ENCODE results near the gene BIRC2.

The BIRC2 gene

DNA sequence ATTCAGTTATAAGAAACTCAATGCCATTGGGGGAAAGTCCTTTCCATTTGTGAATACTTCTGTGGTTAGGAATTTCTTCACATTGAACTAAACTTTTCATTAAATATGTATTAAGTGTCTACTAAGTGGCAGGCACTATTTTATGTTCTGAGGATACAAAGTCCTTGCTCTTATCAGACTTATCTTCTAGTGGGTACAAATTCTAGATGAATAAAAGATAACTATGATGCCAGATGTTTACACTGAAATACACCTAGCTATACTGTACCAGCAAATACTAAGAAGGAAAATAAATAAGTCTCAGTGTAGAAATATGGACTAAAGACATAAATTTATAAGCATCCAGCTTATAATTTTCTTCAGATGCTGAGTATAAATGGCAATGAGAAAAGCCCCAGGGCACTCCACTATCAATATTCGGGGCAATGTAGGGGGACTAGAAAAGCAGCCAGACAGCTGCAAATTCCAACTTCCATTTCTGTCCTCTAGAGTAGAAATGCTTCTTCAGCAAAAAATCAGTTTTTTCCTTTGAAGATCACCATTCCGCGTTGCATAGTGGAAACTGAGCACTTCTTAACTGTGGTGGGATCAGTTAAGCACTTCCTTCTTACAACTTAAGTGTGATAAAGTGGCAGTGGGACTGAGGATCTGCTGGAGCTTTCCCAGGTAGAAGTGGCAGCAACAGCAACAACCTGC, 41.5 kb upstream of the BIRC2 start:
- Histone ChIP-seq H3K27me3 (ENCODE audit: control insufficient read depth in 1 of 2, insufficient read depth in 1 of 2, low read length in 2 of 2) (no peaks in the 10 kb centered on the region), H3K79me1 (replicated peaks; ENCODE audit: low read length, poor library complexity, severe bottlenecking) (no peaks in the 10 kb centered on the region), H3K14ac (ENCODE audit: low read length in 2 of 2) (no peak overlapping the region), H2AFZ (ENCODE audit: low read depth, low read length) (no peak overlapping the region), H2BK120ac (ENCODE audit: low read depth, low read length) (no peak overlapping the region), H3K9ac (ENCODE audit: low read length) (no peak overlapping the region), H3K27ac (ENCODE audit: low read length, poor library complexity, severe bottlenecking) (no peak overlapping the region), H3K36me3 (ENCODE audit: control insufficient read depth in 1 of 2, insufficient read depth in 2 of 2, low read depth in 1 of 2, low read length in 2 of 2) (no peaks in the 10 kb centered on the region), H3K18ac (ENCODE audit: low read depth in 1 of 2, low read length in 2 of 2) (no peak overlapping the region), H2AK5ac (ENCODE audit: low read length, severe bottlenecking) (no peak overlapping the region), H2BK15ac (ENCODE audit: low read depth, poor library complexity, severe bottlenecking) (no peak overlapping the region), H4K91ac (ENCODE audit: low read length) (no peak overlapping the region), H3K4me2 (ENCODE audit: low read length, poor library complexity, severe bottlenecking) (no peak overlapping the region), H3K23ac (ENCODE audit: low read length in 2 of 2) (no peak overlapping the region), H2BK12ac (ENCODE audit: low read length in 2 of 2) (no peak overlapping the region), H3K4me3 (ENCODE audit: insufficient read depth in 1 of 2, low read depth in 1 of 2, low read length in 2 of 2) (no peak overlapping the region), H3K4ac (ENCODE audit: low read depth in 1 of 2, low read length in 2 of 2) (no peak overlapping the region), H3K4me1 (ENCODE audit: control insufficient read depth, insufficient read depth, low read depth, low read length) (no peaks in the 10 kb centered on the region), H2BK5ac (ENCODE audit: low read depth, low read length, poor library complexity, severe bottlenecking) (no peak overlapping the region), H3K9me3 (ENCODE audit: control insufficient read depth, low read length) (peaks cover 20% of the 10 kb centered on the region), H4K8ac (ENCODE audit: low read length) (no peak overlapping the region)
- 71% methylated on average over 3 of the region's 3 CpGs for WGBS
- DNase-seq = no peak

DNA sequence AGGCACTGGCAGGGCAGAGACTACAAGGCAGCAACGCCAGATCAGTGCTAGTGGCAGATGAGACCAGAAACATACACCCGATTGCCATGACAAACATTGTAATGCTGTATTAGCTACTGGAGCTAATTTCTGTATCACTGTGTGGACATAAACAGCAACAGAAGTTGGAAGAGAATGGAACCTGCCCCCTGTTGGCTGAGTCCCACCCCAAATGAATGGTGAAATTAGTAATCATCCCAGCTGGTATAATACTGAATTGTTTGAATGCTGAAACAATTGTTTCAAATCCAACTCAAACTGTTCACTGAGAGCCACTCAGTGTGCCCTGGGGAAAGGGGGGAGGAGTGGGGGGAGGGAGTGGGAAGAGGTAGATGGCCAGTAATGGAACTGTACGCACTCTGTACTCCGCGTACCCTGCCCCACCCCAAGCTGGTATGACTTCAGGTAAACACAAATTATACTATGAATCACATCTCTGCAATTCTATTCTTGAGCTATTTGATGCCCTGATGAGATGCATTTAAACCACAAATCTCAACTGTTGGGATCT, 40.9 kb upstream of the BIRC2 start:
- no peak for DNase-seq
- H4K91ac ChIP-seq (ENCODE audit: low read length) = no peak overlapping the region
- H2BK120ac ChIP-seq (ENCODE audit: low read depth, low read length) = no peak overlapping the region
- H3K4me2 ChIP-seq (ENCODE audit: low read length, poor library complexity, severe bottlenecking) = no peak overlapping the region
- H3K4me1 ChIP-seq (ENCODE audit: control insufficient read depth, insufficient read depth, low read depth, low read length) = no peaks in the 10 kb centered on the region
- WGBS = 58% methylated on average over 2 of the region's 5 CpGs
- H3K4ac ChIP-seq (ENCODE audit: low read depth in 1 of 2, low read length in 2 of 2) = no peak overlapping the region
- no peak overlapping the region for H4K8ac ChIP-seq (ENCODE audit: low read length)
- no peak overlapping the region for H2AFZ ChIP-seq (ENCODE audit: low read depth, low read length)
- H3K9me3 ChIP-seq (ENCODE audit: control insufficient read depth, low read length) = peaks cover 20% of the 10 kb centered on the region
- H3K36me3 ChIP-seq (ENCODE audit: control insufficient read depth in 1 of 2, insufficient read depth in 2 of 2, low read depth in 1 of 2, low read length in 2 of 2) = no peaks in the 10 kb centered on the region
- H2AK5ac ChIP-seq (ENCODE audit: low read length, severe bottlenecking) = no peak overlapping the region
- H3K27ac ChIP-seq (ENCODE audit: low read length, poor library complexity, severe bottlenecking) = no peak overlapping the region
- no peak overlapping the region for H2BK12ac ChIP-seq (ENCODE audit: low read length in 2 of 2)
- H3K23ac ChIP-seq (ENCODE audit: low read length in 2 of 2) = no peak overlapping the region
- H3K14ac ChIP-seq (ENCODE audit: low read length in 2 of 2) = no peak overlapping the region
- no peak overlapping the region for H3K9ac ChIP-seq (ENCODE audit: low read length)
- no peak overlapping the region for H2BK15ac ChIP-seq (ENCODE audit: low read depth, poor library complexity, severe bottlenecking)
- H3K4me3 ChIP-seq (ENCODE audit: insufficient read depth in 1 of 2, low read depth in 1 of 2, low read length in 2 of 2) = no peak overlapping the region
- H3K18ac ChIP-seq (ENCODE audit: low read depth in 1 of 2, low read length in 2 of 2) = no peak overlapping the region
- no peaks in the 10 kb centered on the region for H3K79me1 ChIP-seq (replicated peaks; ENCODE audit: low read length, poor library complexity, severe bottlenecking)
- no peaks in the 10 kb centered on the region for H3K27me3 ChIP-seq (ENCODE audit: control insufficient read depth in 1 of 2, insufficient read depth in 1 of 2, low read length in 2 of 2)
- H2BK5ac ChIP-seq (ENCODE audit: low read depth, low read length, poor library complexity, severe bottlenecking) = no peak overlapping the region

DNA sequence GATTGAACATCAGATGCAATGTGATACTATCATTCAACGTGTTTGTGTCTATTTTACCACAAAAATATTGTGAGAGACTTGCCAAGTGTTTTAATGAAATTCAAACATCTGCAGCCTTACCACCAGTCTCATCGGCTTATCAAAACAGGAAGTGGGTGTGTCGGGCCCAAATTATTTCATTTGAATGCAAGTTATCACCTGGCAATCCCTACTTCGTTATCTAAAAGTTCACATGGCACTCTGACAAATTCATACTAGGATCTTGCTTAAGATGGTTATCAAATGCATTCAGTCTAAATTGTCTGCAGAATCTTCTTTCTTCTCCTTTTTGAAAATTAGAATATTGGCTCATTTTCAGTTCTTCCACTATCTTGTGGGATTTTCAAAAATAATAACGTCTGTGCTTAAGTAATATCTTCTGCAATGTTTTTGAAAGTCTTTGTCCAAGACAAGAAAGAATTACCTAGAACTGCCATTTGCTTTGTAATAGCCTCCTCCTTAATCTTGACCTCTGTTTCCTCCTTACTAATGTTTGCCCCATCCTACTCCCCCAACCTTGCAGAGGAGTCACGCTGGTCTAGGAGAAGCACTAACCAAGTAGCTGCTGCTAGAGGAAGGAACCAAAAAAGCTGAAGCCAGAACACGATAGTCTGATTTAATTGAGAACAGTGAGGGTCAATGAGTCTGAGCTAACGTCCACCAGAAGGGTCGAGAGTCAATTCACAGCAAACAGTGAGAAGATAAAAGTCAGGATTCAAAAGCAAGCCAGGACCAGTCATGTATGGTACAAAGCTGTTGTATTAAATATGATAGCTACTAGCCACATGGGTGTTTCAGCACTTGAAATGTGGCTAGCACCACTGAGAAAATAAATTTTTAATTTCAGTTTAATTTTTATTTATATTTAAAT, 39.9 kb upstream of the BIRC2 start:
- Histone ChIP-seq H3K4ac (ENCODE audit: low read depth in 1 of 2, low read length in 2 of 2) (no peak overlapping the region), H3K4me2 (ENCODE audit: low read length, poor library complexity, severe bottlenecking) (no peak overlapping the region), H3K9ac (ENCODE audit: low read length) (no peak overlapping the region), H3K18ac (ENCODE audit: low read depth in 1 of 2, low read length in 2 of 2) (no peak overlapping the region), H2AFZ (ENCODE audit: low read depth, low read length) (no peak overlapping the region), H2BK15ac (ENCODE audit: low read depth, poor library complexity, severe bottlenecking) (no peak overlapping the region), H3K4me1 (ENCODE audit: control insufficient read depth, insufficient read depth, low read depth, low read length) (no peaks in the 10 kb centered on the region), H2BK12ac (ENCODE audit: low read length in 2 of 2) (no peak overlapping the region), H3K27me3 (ENCODE audit: control insufficient read depth in 1 of 2, insufficient read depth in 1 of 2, low read length in 2 of 2) (no peaks in the 10 kb centered on the region), H3K27ac (ENCODE audit: low read length, poor library complexity, severe bottlenecking) (no peak overlapping the region), H2AK5ac (ENCODE audit: low read length, severe bottlenecking) (no peak overlapping the region), H4K8ac (ENCODE audit: low read length) (no peak overlapping the region), H2BK120ac (ENCODE audit: low read depth, low read length) (no peak overlapping the region), H2BK5ac (ENCODE audit: low read depth, low read length, poor library complexity, severe bottlenecking) (no peak overlapping the region), H3K14ac (ENCODE audit: low read length in 2 of 2) (no peak overlapping the region), H4K91ac (ENCODE audit: low read length) (no peak overlapping the region), H3K4me3 (ENCODE audit: insufficient read depth in 1 of 2, low read depth in 1 of 2, low read length in 2 of 2) (no peak overlapping the region), H3K36me3 (ENCODE audit: control insufficient read depth in 1 of 2, insufficient read depth in 2 of 2, low read depth in 1 of 2, low read length in 2 of 2) (no peaks in the 10 kb centered on the region), H3K79me1 (replicated peaks; ENCODE audit: low read length, poor library complexity, severe bottlenecking) (no peaks in the 10 kb centered on the region), H3K9me3 (ENCODE audit: control insufficient read depth, low read length) (peaks cover 15% of the 10 kb centered on the region), H3K23ac (ENCODE audit: low read length in 2 of 2) (no peak overlapping the region)
- no peak for DNase-seq
- WGBS = 74% methylated on average over 8 of the region's 9 CpGs

DNA sequence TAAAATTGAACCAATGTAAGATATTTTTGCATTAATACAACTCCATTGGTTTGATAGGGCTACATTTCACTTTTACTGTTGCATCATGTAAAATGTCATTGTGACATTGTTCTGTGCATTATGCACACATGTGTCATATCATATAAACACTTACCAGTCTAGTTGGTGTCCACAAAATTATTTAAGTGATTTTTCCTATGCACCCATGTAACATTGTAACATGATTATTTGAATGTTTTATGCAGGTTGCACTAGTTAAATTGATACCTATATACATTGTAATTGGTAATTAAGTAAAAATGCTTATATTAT, 39.3 kb upstream of the BIRC2 start:
- Histone ChIP-seq H2BK15ac (ENCODE audit: low read depth, poor library complexity, severe bottlenecking) (no peak overlapping the region), H3K4me3 (ENCODE audit: insufficient read depth in 1 of 2, low read depth in 1 of 2, low read length in 2 of 2) (no peak overlapping the region), H4K91ac (ENCODE audit: low read length) (no peak overlapping the region), H3K9ac (ENCODE audit: low read length) (no peak overlapping the region), H3K4me1 (ENCODE audit: control insufficient read depth, insufficient read depth, low read depth, low read length) (no peaks in the 10 kb centered on the region), H3K9me3 (ENCODE audit: control insufficient read depth, low read length) (peaks cover 9% of the 10 kb centered on the region), H3K27ac (ENCODE audit: low read length, poor library complexity, severe bottlenecking) (no peak overlapping the region), H3K4me2 (ENCODE audit: low read length, poor library complexity, severe bottlenecking) (no peak overlapping the region), H2BK5ac (ENCODE audit: low read depth, low read length, poor library complexity, severe bottlenecking) (no peak overlapping the region), H2AK5ac (ENCODE audit: low read length, severe bottlenecking) (no peak overlapping the region), H3K18ac (ENCODE audit: low read depth in 1 of 2, low read length in 2 of 2) (no peak overlapping the region), H3K27me3 (ENCODE audit: control insufficient read depth in 1 of 2, insufficient read depth in 1 of 2, low read length in 2 of 2) (no peaks in the 10 kb centered on the region), H2BK12ac (ENCODE audit: low read length in 2 of 2) (no peak overlapping the region), H4K8ac (ENCODE audit: low read length) (no peak overlapping the region), H2AFZ (ENCODE audit: low read depth, low read length) (no peak overlapping the region), H3K23ac (ENCODE audit: low read length in 2 of 2) (no peak overlapping the region), H3K36me3 (ENCODE audit: control insufficient read depth in 1 of 2, insufficient read depth in 2 of 2, low read depth in 1 of 2, low read length in 2 of 2) (no peaks in the 10 kb centered on the region), H3K14ac (ENCODE audit: low read length in 2 of 2) (no peak overlapping the region), H3K79me1 (replicated peaks; ENCODE audit: low read length, poor library complexity, severe bottlenecking) (no peaks in the 10 kb centered on the region), H3K4ac (ENCODE audit: low read depth in 1 of 2, low read length in 2 of 2) (no peak overlapping the region), H2BK120ac (ENCODE audit: low read depth, low read length) (no peak overlapping the region)
- no peak for DNase-seq

Data from mesenchymal stem cell (in vitro differentiated cells and primary cell).